Left hindlimb (tissue), 1 donor: ENCODE measurements around the gene NFE2L3.
"Not testable (repeated sequence)": the region's sequence is repeated elsewhere in the genome, so short reads cannot be mapped to it uniquely, and the experiment has no call there.

Experiments
- DNase-seq: peaks from one replicate; pipeline ENCODE4 v3.0.0-alpha.2; 2018

The NFE2L3 gene

DNA sequence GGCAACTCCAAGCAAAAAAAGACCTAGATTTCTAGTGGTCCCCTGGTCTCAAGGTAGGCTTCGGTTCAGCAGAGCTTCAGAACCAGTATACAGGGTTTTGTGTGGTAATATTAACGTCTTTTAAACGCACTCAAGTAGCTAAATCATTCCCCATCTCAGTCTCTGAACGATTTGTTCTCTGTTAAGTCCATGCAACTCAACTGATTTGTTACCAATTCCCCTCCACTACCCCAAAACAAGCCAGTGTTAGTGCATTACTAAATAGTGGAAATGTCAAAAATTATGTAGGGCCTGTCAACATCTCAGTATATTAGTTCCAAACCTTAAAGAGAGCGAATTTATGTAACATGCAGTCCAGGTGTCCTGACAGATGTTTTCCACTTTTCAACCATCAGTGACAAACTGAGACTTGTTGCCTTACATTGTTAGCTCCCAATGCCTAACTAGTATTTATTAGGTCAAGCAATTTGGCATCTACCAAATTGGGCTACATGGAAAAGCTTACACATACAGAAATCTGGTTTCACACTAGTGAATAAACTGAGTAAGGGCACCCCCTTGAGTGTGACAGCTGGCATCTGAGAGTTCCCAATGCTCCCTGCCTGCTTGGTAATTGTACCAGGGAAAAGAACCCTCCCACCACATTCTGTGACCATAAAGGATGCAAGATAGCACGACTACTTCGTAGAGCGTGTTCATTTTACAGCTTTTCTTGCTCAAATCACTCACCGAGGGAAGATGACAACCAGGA is 36.4 kb downstream of the NFE2L3 start:
- DNase-seq = no peak

DNA sequence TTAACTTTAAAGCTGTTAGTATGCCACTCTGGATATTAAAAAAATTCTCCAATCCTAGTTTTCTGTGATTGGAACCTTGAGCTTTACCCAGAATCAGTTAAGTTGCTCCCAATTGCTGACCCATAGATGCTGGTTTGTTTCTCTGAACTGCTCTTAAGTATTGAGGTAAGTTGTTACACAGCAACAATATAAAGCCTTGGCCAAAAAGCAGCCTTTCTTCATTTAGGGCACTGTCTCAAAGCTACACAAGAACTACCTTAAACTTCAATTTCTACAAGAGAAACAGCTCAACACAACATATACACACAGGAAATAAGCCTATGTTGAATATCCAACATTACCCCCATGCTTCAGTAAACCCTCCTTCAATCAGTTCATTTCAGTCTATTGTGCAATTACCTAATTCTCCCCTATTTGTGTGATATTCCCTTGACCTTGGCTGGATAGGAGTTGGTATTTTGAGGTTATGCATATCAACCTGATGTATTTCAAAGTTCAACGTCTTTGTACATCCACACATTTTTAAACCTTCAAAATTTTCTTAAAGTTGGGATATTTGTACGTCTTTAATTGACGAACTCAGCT is 37.1 kb downstream of the NFE2L3 start:
- DNase-seq = no peak

DNA sequence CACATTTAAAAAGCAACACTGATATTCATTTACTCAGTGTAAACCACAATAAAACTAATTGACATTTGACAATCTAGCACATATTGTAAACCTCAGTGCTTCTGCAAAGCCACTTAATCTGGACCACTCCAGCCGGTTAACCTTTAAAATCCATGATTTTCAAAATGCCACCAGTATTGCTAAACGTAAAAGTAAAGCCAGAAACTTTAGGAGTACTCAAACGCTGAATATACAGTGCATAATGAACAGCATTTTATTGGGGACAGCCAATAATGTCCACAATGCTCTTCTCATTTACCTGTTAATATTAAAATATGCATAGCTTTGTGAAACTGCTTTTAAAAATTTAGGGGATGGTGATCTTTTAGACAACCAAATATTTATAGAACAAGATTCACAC is 37.7 kb downstream of the NFE2L3 start:
- DNase-seq = no peak

DNA sequence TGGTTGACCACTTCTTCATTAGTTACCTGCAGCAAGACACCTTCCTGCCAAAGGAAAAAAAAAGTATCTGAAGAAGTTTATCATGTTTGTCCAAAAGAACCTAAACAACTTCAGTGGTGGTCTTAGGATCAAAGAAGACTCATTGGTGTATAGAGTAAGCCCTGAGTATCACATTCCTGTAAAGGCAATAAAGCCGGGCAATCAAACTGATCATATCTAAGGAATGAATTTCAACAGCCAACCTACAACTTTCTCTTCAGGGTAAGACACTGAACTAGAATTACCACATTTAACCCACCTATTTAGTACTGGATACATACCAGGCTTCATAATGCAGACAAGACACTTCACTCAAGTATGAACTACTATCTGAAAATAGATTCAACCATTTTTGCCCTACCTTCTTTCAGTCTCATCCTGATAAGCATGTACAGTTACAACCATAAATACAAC is 38.4 kb downstream of the NFE2L3 start:
- DNase-seq = no peak

DNA sequence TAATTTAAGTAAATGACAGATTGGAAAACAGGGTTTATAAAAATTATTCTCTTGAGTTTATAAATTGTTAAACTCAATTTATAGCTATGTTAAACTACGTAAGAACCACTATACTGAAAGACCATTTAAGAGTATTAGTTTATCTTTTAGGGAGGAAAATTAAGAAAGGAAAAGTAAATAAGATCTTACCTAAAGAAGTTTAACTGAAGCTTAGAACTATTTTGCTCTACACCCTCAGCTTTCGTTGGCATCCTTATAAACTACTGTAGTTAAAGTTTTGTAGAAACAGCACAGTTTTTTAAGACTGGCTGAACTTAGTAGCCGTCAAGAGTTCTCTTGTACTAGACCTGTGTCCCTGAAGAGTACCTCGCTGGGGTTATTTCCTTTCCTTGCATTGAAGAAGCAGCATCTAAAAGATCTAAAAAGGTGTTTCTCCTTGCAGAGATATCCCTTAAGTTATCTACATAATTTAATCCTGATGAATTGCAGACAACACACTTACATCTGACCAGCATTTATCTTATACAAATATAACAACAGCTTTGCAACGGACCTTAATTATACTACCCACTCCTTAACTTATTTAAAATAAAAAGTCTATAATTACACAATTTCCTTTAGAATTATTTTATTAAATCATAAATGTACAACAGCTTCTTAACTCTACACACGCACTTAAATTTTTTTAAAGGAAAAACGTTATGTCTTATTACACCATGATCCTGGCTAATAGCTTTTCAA is 39.4 kb downstream of the NFE2L3 start:
- no peak for DNase-seq

DNA sequence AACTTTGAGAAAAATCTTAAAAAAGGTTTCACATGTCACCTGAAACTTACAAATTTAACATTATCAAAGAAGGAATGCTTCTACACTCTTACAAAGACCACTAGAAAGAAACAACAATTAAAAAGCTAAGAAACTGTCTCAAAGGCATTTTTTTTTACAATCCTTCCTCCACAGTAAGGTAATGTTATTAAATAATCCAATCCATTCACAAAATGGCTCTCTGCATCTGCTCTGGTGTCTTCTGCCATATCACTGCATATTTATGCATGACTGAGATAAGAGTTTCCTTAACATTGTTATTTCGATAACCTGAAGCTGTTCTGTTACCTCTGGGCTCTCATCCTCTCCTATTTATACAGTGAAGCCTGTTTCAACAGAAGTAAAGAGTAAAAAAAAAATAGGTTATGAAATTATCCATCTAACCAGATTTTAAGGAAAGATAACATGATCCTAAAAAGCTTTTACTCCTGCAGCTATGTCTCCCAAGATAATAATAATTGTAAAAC is 40.0 kb downstream of the NFE2L3 start:
- DNase-seq = no peak

DNA sequence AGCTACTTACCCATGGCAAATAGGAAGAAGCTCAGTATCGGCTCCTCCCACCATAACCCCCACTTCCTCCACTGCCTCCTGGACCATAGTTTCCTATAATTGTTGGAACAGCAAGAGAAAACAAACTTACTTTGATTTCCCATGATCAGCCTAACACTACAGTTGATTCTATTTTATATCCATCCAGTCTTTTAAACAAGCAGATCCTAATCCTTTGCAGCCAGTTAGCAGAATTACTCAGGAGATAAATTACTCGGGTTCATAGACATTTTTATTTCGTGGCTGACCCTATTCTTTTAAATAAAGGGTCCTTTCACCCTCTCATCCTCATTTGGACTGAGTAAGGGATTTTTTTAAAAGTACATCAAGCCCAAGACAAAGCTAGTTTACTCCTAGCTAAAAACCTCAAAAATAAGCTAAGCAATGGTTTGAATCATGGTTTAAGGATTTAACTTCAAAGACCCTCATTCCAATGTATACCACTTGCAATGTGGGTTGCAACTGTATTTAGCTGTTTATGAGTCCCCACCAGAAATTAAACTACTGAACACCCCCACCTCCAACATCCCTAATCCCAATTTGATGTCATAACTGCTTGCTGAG is 40.6 kb downstream of the NFE2L3 start:
- no peak for DNase-seq

DNA sequence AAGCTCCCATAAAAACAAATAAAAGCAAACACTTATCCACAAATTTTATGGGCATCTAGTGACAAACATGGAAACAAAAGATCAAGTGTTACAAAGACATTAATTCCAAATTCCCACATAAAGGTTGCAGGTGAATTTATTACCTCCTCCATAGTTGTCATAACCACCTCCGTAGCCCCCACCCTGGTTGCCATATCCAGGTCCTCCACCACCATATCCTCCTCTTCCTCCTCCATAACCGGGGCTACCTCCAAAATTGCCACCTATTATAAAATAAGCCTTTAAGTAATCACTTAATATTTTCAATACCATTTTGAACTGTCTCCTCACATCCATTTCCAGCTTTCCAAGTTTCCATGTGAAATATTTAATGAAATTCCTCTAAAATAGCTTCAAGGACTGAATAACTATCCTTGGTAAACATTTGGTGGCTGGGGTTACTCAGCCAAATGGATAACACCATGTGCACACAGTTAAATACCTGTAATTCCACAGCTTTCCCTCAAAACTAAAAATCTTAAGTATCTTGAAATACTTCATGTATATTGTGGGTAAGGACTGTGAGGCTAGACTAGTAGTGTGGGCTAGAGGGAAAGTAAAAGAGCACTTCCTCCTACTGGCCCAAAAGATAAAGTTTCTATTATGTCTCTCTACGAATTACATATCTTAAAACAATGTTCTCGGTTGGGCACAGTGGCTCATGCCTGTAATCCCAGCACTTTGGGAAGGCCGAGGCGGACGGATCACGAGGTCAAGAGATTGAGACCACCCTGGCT is 41.6 kb downstream of the NFE2L3 start:
- DNase-seq = no peak

DNA sequence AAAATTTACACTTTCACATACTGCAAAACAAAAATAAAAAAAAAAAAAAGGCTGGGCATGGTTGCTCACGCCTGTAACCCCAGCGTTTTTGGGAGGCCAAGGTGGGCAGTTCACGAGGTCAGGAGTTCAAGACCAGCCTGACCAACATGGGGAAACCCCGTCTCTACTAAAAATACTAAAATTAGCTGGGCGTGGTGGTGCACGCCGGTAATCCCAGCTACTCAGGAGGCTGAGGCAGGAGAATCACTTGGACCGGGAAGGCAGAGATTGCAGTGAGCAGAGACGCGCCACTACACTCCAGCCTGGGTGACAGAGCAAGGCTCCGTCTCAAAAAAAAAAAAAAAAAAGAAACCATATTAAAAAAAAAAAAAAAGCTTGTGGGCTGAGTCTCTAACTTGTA is 42.8 kb downstream of the NFE2L3 start:
- not testable (repeated sequence) for DNase-seq

DNA sequence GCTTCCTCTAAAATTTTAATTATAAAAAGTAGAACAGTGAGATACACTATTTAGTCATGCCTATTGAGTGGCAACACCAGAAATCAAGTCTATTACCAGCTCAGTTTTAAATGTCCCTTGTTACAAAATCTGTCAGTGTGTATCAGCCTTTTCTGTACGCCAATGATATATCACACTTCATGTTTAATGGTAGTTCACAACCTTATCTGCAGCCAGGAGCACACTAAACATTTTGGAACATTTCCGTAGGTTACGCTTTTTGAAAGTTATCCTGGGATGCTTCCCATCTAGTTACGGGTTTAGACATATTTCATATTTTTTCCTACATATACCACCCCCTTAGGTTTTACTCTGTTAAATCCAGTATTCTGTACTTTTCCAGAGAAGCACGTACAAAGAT is 43.2 kb downstream of the NFE2L3 start:
- DNase-seq = no peak

DNA sequence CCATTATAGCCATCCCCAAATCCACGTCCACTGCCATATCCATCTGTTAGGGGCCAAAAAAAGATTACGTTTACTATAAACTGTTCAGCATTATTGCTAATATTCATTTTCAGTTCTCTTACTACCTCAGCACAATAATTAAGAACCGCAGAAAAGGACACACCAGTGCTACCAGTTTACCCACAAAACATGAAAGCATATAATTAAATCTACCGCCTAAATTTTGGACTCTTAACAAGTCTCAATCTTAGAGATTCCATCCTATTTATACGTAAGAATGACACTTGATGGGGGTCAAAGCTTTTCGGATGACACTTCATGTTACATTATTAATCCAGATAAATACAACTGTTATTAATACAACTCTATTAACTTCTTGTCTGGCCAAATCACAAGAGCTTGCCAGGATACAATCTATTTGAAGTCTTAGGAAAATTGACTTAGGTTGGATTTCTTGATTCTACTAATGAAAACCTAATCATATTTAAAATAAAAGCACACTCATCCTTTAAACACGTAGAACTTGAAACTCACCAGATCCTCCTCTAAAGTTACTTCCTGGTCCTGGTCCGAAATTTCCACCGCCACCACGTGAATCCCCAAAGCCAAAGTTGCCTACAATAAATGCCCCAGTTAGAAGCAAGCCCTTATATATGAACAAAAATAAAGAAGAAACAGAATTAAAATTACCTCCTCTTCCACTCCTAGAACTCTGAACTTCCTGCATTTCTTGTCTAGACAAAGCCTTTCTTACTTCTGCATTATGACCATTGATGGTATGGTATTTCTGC is 44.1 kb downstream of the NFE2L3 start:
- no peak for DNase-seq

DNA sequence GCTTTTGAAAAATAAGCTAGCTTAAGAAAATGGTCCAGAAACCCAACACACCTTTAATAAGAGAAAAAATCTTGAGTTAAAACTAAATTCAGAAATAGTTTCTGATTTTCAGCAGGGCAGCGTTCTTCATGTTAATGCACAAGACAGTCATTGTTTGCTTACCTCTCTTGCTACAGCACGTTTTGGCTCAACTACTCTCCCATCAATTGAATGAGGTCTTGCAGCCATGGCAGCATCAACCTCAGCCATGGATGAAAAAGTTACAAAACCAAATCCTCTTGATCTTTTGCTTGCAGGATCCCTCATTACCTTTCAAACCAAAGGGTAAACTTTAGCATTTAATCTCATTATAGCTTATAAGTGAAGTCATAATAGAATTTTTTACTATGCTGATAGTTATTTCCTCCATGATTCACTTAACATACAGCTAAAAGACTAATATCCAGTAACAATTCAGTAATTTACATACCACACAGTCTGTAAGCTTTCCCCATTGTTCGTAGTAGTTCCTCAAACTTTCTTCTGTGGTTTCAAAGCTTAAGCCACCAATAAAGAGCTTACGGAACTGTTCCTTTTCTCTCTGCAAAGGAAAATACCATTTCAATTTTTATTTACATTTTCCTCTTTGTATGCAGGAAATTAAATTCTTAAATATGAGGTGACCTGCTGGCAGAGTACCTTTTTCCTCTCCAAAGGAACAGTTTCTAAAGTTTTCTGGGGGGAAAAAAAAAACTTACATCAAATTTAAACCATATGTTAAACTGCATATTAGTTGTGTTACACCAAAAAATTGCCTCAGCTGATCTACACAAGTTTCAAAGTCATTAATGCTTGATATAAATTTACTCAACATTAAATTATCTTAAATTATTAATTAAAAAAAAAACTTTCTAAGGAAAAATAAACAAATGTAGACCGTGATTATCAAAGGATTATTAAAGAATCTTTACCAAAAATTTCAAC is 45.4 kb downstream of the NFE2L3 start:
- no peak for DNase-seq

DNA sequence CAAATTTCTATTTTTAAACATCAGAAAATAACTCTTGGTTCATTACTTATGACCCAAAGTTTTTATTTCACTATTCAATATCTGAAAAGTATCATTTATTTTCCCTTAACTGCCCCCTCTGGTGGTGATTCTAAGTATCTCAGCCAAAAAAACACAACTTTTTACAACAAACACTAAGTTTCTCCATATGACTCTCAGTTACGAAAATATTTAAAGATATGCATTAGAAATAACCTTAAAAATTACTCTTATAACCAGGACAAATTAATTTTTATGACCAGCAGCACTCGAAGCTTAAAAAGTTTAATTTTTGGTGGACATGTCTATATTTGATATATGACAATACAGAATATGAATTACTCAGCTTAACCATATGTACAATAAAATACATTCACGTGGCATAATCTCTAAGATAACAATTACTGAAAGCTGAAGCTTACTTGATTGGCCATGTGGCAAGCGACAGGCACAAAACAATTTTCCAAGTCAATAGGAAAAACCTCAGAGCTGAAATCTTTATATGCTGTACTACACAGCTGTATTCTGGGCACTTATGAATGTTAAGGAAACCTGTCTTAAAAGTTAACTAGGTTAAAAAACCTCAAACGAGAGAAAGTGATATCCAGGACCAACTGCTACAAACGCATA is 46.3 kb downstream of the NFE2L3 start:
- DNase-seq = no peak

DNA sequence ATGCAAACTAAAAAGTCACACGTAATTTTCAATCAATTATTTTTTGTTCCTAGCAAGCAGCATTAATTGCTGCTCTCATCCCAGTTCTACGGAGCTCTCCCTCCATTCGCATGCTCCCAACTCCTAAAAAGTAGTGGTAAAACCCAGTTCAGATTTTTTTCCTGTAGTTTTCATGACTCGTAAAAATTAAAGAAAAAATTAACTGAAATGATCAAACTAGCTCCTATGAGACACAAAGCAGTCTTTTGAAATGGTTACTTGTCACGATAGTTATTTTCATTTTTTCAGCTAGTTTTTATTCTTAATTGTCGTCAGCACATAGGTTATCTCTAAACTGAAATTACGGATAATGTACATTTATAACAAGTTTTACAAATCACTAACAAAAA is 46.8 kb downstream of the NFE2L3 start:
- DNase-seq = no peak

DNA sequence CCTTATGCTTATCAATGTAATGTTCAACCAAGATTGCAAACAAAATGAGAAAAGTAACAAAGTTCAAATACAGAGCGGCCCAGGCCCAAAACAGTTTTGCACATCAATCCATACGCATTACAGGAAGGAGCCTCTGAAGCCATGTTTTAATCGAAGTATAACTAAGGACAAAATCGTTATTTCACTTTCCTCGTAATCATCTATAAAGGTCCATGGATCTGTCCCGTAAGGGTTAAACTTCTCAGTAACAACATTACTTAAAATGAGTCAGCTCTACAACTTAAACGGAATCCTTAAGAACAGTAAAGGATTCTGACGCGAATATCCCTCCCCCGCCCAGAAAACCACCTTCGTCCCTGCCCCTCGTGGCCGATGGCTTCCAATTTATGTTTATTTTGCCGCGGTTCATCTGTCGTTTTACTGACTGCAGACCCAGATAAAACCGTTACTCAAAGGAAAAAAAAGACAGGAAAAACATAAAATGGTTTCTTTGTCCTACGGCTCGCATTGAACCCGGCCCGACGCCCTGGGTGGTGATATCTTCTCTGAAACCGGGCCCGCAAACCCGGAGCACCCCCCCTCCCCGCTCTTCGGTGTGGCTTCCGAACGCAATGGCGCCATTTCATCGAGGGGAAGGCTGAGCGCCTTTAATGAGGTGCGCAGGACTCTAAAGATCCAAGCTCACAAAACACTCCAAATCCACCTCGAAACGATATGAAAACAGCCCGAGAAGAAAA is 47.5 kb downstream of the NFE2L3 start:
- DNase-seq = peak; percentile 81

DNA sequence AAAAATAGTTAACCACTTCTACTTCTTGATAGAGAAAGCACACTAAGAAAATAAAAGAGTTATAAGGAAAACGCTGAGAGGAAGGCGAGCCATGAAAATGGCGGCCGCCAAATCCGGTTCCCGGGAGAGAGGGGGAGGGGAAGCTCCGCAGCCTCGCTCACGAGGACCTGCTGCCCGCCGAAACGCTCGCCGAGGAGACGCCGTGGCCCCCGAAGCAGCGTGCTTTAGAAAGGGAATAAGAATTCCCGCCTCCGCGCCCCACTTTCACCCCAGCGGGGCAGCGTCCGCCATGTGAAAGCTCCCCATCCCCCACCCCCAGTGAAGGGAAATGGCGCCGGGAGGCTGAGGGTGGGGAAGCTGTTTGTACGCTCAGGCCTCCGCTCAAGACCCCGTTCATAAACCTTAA is 48.0 kb downstream of the NFE2L3 start:
- DNase-seq = peak; percentile 82

DNA sequence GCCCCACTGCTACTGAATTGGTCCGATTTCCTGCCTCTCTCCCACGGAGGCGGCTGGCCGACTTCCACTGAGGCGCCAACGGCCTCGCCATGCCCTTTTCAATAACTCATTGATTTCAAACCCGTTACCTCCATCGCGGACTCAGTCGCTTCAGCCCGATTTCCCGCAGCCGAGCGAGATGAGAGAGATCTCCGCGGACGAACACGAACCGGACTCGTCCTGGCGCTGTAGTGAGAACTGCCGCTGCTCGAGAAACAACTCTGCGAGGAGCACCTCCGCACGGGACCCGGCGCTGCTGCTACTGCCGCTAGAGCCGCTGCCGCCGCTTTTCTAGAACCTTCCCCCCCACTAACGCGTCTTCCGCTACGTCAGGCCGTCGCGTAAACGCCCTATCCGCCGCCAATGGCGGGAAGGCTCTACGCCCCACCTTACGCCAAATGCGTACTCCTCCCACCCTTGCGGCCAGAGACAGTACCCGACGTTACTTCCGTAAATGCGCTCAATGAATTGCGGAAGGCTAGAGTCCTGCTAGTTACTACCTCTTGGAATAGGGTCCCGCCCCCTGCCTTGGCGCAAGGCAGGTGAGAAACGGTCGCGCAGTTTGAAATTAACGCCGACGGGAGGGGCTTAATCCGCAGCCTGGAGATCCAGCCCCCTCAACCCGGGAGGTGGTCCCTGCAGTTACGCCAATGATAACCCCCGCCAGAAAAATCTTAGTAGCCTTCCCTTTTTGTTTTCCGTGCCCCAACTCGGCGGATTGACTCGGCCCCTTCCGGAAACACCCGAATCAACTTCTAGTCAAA is 48.6 kb downstream of the NFE2L3 start, which contains the start of gene HNRNPA2B1:
TSS of gene HNRNPA2B1 (minus strand) at position 303 of the 803 bp plus-strand sequence. CDS start at position 134, 169 bp downstream.
- peak; percentile 99 for DNase-seq
